BLaER1 treated with 17β-estradiol and CSF1 and Interleukin-3, amounts not matched to agents 10 nM and 100 nM (cell line): ENCODE measurements around the gene DUSP11.
"Not testable (repeated sequence)": the region's sequence is repeated elsewhere in the genome, so short reads cannot be mapped to it uniquely, and the experiment has no call there.

ENCODE experiments used
- H3K27ac ChIP-seq, 11 experiments: shearing (Covaris generic); formaldehyde crosslinking; 2 replicates each; pipeline ENCODE4 v1.8.1; 2022
- H3K27me3 ChIP-seq, 11 experiments: shearing (Covaris generic); formaldehyde crosslinking; 2 replicates each; pipeline ENCODE4 v1.8.1; 2022
- H3K36me3 ChIP-seq, 11 experiments: shearing (Covaris generic); formaldehyde crosslinking; 2 replicates each; pipeline ENCODE4 v1.8.1; 2022
- H3K4me1 ChIP-seq, 10 experiments: shearing (Covaris generic); formaldehyde crosslinking; 2 replicates each; pipeline ENCODE4 v1.8.1; 2022
- H3K4me2 ChIP-seq, 11 experiments: shearing (Covaris generic); formaldehyde crosslinking; 2 replicates each; pipeline ENCODE4 v1.8.1; 2022
- H3K4me3 ChIP-seq, 10 experiments: shearing (Covaris generic); formaldehyde crosslinking; 2 replicates each; pipeline ENCODE4 v1.8.1; 2022
- H3K9ac ChIP-seq, 11 experiments: shearing (Covaris generic); formaldehyde crosslinking; 2 replicates each; pipeline ENCODE4 v1.8.1; 2022
- H3K9me3 ChIP-seq, 11 experiments: shearing (Covaris generic); formaldehyde crosslinking; replicated peaks in 1 of 11; 2 replicates each; pipeline ENCODE4 v1.8.1; 2022
- H4K20me1 ChIP-seq, 11 experiments: shearing (Covaris generic); formaldehyde crosslinking; 2 replicates each; pipeline ENCODE4 v1.8.1; 2022
- Cebpa-rat ChIP-seq, 11 experiments: shearing (Covaris generic); IDR thresholded peaks; 2 replicates each; pipeline ENCODE4 v1.8.1; 2022

DUSP11 gene

GRCh38 chr2:73759285-73759764, 20.6 kb downstream of the DUSP11 start:
- no peaks in the 10 kb centered on the region for H3K27me3 ChIP-seq
- peaks cover 0 to 10% (median 0%) of the 10 kb centered on the region in 11 experiments; a peak in 2 of 22 replicates for H4K20me1 ChIP-seq
- H3K36me3 ChIP-seq, result peaks cover 97 to 100% (median 99%) of the 10 kb centered on the region in 11 experiments
- no peak overlapping the region for H3K4me3 ChIP-seq
- H3K9ac ChIP-seq, result no peak overlapping the region
- no peak overlapping the region for H3K27ac ChIP-seq
- H3K4me1 ChIP-seq, result no peaks in the 10 kb centered on the region
- no peak for TF ChIP-seq Cebpa-rat (IDR thresholded peaks at IDR 0.05)
- peaks cover 16 to 24% (median 23%) of the 10 kb centered on the region in 11 experiments for H3K9me3 ChIP-seq
- H3K4me2 ChIP-seq, result no peak overlapping the region

DNA sequence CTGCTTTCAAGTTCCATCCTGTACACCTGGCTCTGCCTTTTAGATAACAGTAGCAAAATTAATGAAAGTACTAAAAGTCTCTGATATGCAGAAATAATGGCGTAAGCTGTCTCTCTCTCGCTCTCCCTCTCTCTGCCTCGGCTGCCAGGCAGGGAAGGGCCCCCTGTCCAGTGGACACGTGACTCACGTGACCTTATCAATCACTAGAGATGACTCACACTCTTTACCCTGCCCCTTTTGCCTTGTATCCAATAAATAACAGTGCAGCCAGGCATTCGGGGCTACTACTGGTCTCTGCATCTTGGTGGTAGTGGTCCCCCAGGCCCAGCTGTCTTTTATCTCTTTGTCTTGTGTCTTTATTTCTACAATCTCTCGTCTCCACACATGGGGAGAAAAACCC, 25.6 kb downstream of the DUSP11 start:
- not testable (repeated sequence) for H3K4me1 ChIP-seq, H3K9ac ChIP-seq, H3K4me2 ChIP-seq, H3K27ac ChIP-seq, H3K4me3 ChIP-seq, H3K27me3 ChIP-seq, H4K20me1 ChIP-seq
- Histone ChIP-seq H3K36me3 (peaks cover 84 to 97% (median 92%) of the 10 kb centered on the region in 11 experiments), H3K9me3 (peaks cover 21 to 29% (median 28%) of the 10 kb centered on the region in 11 experiments)

GRCh38 chr2:73749314-73749713, 30.6 kb downstream of the DUSP11 start:
- peaks cover under 1 to 23% (median 9%) of the 10 kb centered on the region in 11 experiments; a peak in 19 of 22 replicates for H3K9me3 ChIP-seq
- peaks cover 0 to 8% (median 0%) of the 10 kb centered on the region in 11 experiments; a peak in 1 of 22 replicates for H4K20me1 ChIP-seq
- no peak overlapping the region for H3K4me3 ChIP-seq
- peaks cover 61 to 97% (median 80%) of the 10 kb centered on the region in 11 experiments for H3K36me3 ChIP-seq
- H3K4me2 ChIP-seq, result no peak overlapping the region
- no peaks in the 10 kb centered on the region for H3K27me3 ChIP-seq
- no peak for TF ChIP-seq Cebpa-rat (IDR thresholded peaks at IDR 0.05)
- H3K9ac ChIP-seq, result no peak overlapping the region
- H3K4me1 ChIP-seq, result 0 out of 20 replicates have a peak, but pooled peaks cover 0 to 4% (median 0%) of the 10 kb centered on the region in 10 experiments
- H3K27ac ChIP-seq, result no peak overlapping the region

DNA sequence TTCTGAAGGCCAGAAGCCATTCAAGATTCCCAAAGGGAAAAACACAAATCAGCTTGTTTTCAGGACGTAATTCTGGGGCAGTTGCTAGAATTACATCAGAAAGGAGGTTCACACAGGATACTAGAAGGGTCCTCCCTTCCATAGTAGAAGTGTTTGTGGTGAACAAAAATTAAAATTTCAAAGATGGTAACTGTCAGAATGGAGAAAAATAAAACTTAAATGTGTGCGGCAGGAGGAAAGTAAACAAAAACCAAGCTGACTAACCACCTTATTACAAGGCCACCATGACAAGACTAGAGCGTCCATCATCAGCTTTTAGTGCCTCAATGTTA, 33.1 kb downstream of the DUSP11 start:
- TF ChIP-seq Cebpa-rat (IDR thresholded peaks at IDR 0.05), result no peak
- Histone ChIP-seq H3K4me3 (no peak overlapping the region), H3K9me3 (peaks cover 0 to 20% (median 4%) of the 10 kb centered on the region in 11 experiments; a peak in 6 of 22 replicates), H4K20me1 (no peaks in the 10 kb centered on the region), H3K27me3 (no peaks in the 10 kb centered on the region), H3K36me3 (peaks cover 50 to 95% (median 63%) of the 10 kb centered on the region in 11 experiments), H3K4me1 (no peaks in the 10 kb centered on the region), H3K9ac (no peak overlapping the region), H3K4me2 (no peak overlapping the region), H3K27ac (no peak overlapping the region)

DNA sequence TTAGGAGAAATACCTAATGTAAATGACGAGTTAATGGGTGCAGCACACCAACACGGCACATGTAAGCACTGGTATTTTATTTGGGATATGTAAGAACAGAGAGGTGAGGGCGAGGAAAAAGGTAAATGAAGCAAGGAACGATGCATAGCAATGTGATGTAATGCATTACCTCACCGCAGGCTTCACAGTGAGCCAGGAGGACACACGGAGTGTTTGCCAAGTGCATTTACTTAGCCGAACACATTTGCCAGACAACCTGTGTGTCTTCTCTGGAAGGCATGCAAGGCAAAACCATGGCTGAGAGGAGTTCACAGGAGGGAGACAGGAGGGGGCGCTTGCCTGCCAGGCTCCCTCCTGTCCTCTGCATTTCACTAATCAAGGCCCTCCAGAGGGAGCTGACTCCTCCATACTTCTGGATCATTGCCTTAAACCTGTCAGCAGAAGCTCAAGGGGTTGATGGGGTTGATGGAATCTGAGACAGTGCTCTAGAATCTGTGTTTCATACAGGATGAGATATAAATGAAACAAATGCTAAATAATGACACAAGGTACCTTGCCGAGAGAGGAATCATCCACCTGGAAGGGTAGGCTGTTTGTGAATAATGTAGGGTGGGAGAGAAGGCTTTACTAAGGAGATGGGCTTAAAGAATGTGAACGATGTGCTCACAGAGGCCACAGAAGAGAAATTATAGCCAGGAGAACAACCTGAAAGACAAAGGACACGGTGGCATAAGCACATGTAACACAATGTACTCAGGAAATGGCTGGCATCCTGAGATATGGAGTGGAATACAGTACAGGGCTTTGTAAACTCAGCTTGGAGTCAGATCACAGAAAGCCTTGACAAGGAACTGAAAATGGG, 33.7 kb downstream of the DUSP11 start:
- no peak overlapping the region for H3K27ac ChIP-seq
- H3K4me1 ChIP-seq, result no peaks in the 10 kb centered on the region
- no peak overlapping the region for H3K4me3 ChIP-seq
- peaks cover 48 to 95% (median 57%) of the 10 kb centered on the region in 11 experiments for H3K36me3 ChIP-seq
- no peaks in the 10 kb centered on the region for H4K20me1 ChIP-seq
- TF ChIP-seq Cebpa-rat (IDR thresholded peaks at IDR 0.05), result no peak
- no peak overlapping the region for H3K9ac ChIP-seq
- H3K27me3 ChIP-seq, result no peaks in the 10 kb centered on the region
- peaks cover 0 to 20% (median 4%) of the 10 kb centered on the region in 11 experiments; a peak in 6 of 22 replicates for H3K9me3 ChIP-seq
- H3K4me2 ChIP-seq, result no peak overlapping the region

DNA sequence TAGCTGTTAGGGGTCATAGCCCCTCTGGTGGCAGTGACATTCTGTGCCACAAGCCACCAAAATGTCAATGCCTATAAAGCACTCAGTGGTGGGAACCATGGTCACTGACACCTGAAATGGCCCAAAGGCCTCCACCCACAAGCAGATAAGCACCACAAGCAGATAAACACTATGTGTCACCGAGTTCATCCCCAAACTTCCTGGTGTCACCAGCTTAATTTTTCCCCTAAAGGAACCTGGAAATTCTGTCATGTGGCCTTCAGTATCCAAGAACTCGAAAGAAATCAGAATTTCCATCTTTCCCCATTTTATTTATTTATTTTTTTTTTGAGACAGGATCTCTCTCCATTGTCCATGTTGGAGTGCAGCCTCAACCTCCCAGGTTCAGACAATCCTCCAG, 39.1 kb downstream of the DUSP11 start:
- Histone ChIP-seq H3K9me3 (peaks cover 0 to 21% (median 4%) of the 10 kb centered on the region in 11 experiments; a peak in 10 of 22 replicates), H3K27ac (no peak overlapping the region), H3K27me3 (no peaks in the 10 kb centered on the region), H3K36me3 (peaks cover 18 to 58% (median 26%) of the 10 kb centered on the region in 11 experiments), H3K4me3 (no peak overlapping the region), H4K20me1 (no peaks in the 10 kb centered on the region), H3K9ac (no peak overlapping the region), H3K4me2 (no peak overlapping the region), H3K4me1 (peaks cover 7 to 15% (median 12%) of the 10 kb centered on the region in 10 experiments; a peak in 18 of 20 replicates)
- no peak for TF ChIP-seq Cebpa-rat (IDR thresholded peaks at IDR 0.05)

GRCh38 chr2:73739101-73739500, 40.8 kb downstream of the DUSP11 start:
- Histone ChIP-seq H3K27ac (no peak overlapping the region), H4K20me1 (no peaks in the 10 kb centered on the region), H3K9me3 (peaks cover 0 to 11% (median 0%) of the 10 kb centered on the region in 11 experiments; a peak in 7 of 22 replicates), H3K27me3 (no peaks in the 10 kb centered on the region), H3K36me3 (peaks cover 9 to 51% (median 21%) of the 10 kb centered on the region in 11 experiments), H3K4me1 (peaks cover 9 to 22% (median 15%) of the 10 kb centered on the region in 10 experiments; a peak in 18 of 20 replicates), H3K9ac (no peak overlapping the region), H3K4me3 (no peak overlapping the region), H3K4me2 (no peak overlapping the region)
- TF ChIP-seq Cebpa-rat (IDR thresholded peaks at IDR 0.05), result no peak

GRCh38 chr2:73736855-73737779, 42.8 kb downstream of the DUSP11 start, which contains the start of gene TPRKB:
TPRKB (minus strand) TSS chr2:73737345; CDS start chr2:73734569, 2,776 bp downstream.
- peak within 1 kb of the TSS; percentile 77 to 97 (median 88) for H3K4me2 ChIP-seq
- peak within 1 kb of the TSS; percentile 82 to 98 (median 86) for H3K4me3 ChIP-seq
- H3K9me3 ChIP-seq, result peaks cover 0 to 9% (median 0%) of the 10 kb centered on the region in 11 experiments; a peak in 7 of 22 replicates
- TF ChIP-seq Cebpa-rat (IDR thresholded peaks at IDR 0.05), result peak in 1 of 11 experiments; percentile 58; a peak in 2 of 22 replicates
- no peaks in the 10 kb centered on the region for H3K27me3 ChIP-seq
- peaks cover 26 to 54% (median 36%) of the 10 kb centered on the region in 11 experiments for H3K36me3 ChIP-seq
- peak within 1 kb of the TSS; percentile 70 to 88 (median 83) for H3K27ac ChIP-seq
- 0 out of 22 replicates have a peak, but pooled peaks cover 0 to 3% (median 0%) of the 10 kb centered on the region in 11 experiments for H4K20me1 ChIP-seq
- H3K4me1 ChIP-seq, result peaks cover 9 to 22% (median 15%) of the 10 kb centered on the region in 10 experiments; a peak in 18 of 20 replicates
- peak within 1 kb of the TSS; percentile 81 to 90 (median 87) for H3K9ac ChIP-seq
